ENCODE measurements around the gene FBXO2.

GRCh38 chr1:11622398-11622797 is 31.8 kb downstream of the FBXO2 start:
- TF ChIP-seq CTCF (IDR thresholded peaks at IDR 0.05): no peak
- TF ChIP-seq POLR2A (IDR thresholded peaks at IDR 0.05): no peak

Measured in Peyer's patch (tissue), 4 donors.